NCI-H2107 (cell line): Measurements from ENCODE around the gene ADTRP.

Experiments used
- DNase-seq: peaks from one replicate; lab custom pipeline; 2025; lab: John Stamatoyannopoulos, UW

The ADTRP gene

GRCh38 chr6:11755725-11756124, 22.9 kb downstream of the ADTRP start:
- no peak for DNase-seq

DNA sequence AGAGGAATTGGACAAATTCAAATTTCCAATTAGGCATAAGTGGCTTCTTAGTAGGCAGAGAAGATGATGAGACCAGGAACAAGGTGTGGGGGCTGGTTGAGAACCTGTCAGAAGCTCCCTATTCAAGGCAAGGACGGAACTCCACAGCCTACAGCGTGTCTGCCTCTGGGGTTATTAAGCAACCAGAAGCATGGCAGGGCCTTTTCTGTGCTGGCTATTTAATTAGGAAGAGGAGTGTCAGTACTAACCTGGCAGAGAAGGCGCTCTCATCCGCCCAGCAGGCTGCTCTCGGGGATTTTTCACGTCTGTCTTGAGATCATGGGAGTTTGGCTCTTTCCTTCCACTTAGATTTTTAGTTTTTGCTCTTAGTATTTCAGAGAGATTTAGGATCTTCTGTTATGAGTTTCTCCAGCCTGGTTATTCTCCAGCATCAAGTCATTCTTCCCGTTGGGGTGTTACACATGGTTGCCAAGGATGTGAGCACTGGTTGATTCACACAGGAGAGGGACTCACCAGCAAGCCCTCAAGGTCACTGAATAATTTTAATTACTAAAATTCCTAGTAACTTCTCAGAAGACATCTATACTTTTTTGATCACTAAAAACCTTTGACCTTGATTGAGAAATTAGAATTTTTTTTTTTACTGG, 23.9 kb downstream of the ADTRP start:
- DNase-seq = no peak

GRCh38 chr6:11753798-11754197, 24.8 kb downstream of the ADTRP start:
- no peak for DNase-seq

DNA sequence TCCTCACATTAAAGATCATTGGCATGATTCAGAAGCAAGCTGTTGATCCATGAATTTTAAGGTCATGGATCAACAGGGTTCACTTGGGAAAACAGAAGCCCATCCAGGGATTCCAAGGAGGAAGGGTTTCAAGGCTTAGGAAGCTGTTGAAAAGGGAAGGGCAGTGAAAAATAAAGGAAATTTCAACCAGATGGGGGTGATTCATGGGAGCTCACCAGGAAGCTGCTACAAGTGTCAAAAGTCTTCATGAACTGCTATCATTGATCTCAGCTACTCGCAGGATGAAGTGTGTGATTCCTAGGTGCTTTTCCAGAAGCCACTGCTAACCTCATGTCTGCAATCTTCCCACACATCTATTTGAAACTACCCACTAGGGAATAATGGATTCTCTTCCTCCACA, 26.2 kb downstream of the ADTRP start:
- no peak for DNase-seq

- DNase-seq = no peak
Observed at GRCh38 chr6:11750682-11751081, 27.9 kb downstream of the ADTRP start.

- no peak for DNase-seq
Observed at GRCh38 chr6:11748591-11749210, 29.9 kb downstream of the ADTRP start.

DNA sequence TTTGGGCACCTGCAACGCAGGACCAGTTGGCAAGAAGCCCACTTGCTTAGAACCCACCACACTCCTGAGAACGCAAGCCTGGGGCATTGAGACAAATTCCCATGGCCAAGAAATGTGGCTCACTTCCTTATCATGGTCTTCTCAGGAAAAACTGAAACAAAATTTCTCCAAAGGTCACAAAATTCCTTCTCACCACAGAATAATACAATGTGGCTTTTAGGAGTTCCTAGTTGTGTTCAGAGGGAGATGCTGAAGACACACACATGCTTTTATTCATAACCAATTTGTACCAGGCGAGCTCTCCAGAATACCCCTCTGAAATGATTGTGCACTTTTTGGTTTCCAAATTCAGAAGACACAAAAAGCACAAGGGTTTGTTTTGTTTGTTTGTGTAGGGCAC, 31.6 kb downstream of the ADTRP start:
- DNase-seq = no peak

GRCh38 chr6:11744753-11745152, 33.9 kb downstream of the ADTRP start:
- no peak for DNase-seq

DNA sequence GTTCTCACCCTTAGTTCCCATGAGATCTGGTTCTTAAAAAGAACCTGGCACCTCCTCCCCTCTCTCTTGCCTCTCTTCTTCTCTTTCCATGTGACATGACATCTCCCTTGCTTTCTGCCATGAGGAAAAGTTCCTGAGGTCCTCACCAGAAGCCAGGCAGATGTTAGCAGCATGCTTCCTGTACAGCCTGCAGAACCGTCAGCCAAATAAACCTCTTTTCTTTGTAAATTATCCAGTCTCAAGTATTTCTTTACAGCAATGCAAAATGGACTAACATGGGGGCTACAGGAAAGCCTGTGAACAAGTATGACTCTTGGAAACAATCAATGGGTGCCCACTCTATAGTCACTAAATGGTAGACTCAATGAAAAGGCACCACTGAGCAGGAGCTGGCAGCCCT, 34.5 kb downstream of the ADTRP start:
- DNase-seq = no peak

- DNase-seq = no peak
Observed at GRCh38 chr6:11740875-11741274, 37.7 kb downstream of the ADTRP start.

- DNase-seq = no peak
Observed at GRCh38 chr6:11738661-11739375, 39.8 kb downstream of the ADTRP start.

- DNase-seq = no peak
Observed at GRCh38 chr6:11738234-11738633, 40.4 kb downstream of the ADTRP start.

GRCh38 chr6:11736601-11737000, 42.0 kb downstream of the ADTRP start:
- no peak for DNase-seq

- DNase-seq = no peak
Observed at GRCh38 chr6:11734861-11735613, 43.6 kb downstream of the ADTRP start.

DNA sequence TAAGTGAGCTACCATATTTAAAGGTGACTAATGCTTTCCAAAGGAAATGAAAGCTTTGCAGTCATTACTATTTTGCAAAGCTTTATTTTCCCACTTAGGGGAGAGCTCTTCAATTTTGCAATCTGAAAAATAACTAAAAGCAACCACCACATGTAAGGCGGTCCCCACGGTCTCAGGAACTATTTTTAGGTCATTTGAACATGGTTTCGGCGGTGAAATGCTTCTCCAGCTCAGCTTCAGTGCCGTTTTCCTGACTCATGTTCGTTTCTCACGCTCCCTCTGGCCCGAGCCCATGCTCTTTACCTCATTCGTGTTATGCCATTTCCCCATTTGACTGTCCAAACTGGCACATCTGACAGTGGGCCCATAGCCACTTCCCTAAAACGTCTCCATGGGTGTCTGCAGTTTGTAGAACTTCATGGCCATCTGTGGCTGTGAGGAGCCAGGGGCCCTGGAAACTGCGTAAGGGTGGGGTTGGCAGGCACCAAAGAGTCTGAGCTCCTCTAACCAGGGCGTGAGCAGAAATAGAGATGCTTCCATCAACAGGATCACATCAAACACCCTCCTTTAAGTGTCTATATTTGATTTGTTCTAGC, 46.5 kb downstream of the ADTRP start:
- DNase-seq = no peak

DNA sequence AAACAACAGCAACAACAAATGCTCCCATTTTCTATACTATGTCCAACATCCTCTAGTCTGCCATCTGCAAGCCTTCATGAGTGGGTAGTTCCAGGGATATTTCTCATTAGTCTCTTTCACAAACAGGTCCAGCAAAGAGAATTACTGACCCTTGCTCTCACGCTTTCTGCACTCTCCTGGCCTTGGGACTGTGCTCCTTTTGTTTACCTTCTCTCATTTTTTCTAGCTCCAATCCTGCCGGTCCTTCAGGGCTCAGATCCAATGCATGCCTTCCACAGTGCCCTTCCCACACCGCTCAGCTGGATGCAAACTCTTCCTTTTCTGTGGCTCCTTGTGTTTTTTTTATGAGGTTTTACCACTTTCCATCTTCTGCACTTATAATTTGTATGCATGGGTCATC, 47.2 kb downstream of the ADTRP start:
- no peak for DNase-seq

GRCh38 chr6:11730641-11731040, 48.0 kb downstream of the ADTRP start:
- no peak for DNase-seq

- DNase-seq = no peak
Observed at GRCh38 chr6:11729076-11729475, 49.5 kb downstream of the ADTRP start.

GRCh38 chr6:11727998-11728961, 50.3 kb downstream of the ADTRP start:
- no peak for DNase-seq

- no peak for DNase-seq
Observed at GRCh38 chr6:11727346-11727997, 51.1 kb downstream of the ADTRP start.

DNA sequence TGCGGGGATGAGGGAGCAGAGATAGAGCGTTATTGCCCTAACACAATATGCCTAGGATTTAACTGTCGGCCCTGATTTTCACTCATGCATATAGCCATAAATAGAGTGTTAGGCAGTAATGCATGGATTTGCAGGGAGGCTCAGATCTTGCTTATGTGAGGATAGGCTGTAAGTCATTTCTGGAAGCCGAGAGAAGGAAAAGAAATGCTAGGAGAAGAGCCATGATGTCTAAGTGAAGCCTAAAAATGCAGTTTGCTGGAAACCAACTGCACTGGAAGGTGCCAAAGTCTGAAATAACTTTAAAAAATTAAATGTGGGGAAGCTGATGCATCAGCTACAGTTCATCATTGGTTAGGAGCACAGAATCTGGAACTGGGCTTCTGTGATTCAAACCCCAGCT, 54.3 kb downstream of the ADTRP start:
- no peak for DNase-seq
